Measurements from ENCODE around the gene TXLNB.
"Not testable (repeated sequence)": the region's sequence is repeated elsewhere in the genome, so short reads cannot be mapped to it uniquely, and the experiment has no call there.

Gene TXLNB

GRCh38 chr6:139294090-139294489 lies 2.3 kb upstream of the TXLNB start:
- Histone ChIP-seq H3K4me1 (ENCODE audit: low read length) (peaks cover 70% of the 10 kb centered on the region), H3K4me2 (ENCODE audit: low read length) (peak overlapping the region; percentile 45), H3K27ac (ENCODE audit: low read length) (peak overlapping the region; percentile 97)

DNA sequence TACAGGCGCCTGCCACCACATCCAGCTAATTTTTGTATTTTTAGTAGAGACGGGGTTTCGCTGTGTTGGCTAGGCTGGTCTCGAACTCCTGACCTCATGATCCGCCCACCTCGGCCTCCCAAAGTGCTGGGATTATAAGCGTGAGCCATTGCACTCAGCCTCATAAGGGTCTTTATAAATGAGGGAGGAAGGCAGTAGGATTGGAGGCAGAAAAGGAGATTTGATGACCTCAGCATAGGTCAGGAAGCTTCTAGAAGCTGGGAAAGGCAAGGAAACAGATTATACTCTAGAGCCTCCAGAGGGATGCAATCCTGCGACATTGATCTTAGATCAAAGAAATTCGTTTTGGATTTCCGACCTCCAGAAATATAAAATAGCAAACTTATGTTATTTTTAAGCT lies 1.4 kb upstream of the TXLNB start:
- Histone ChIP-seq H3K4me1 (ENCODE audit: low read length) (peaks cover 72% of the 10 kb centered on the region), H3K27ac (ENCODE audit: low read length) (peak overlapping the region; percentile 97)
- H3K79me2 ChIP-seq (ENCODE audit: low read length); H3K4me3 ChIP-seq (ENCODE audit: low read length); H3K9me3 ChIP-seq (ENCODE audit: insufficient read depth, low read length); H3K27me3 ChIP-seq (ENCODE audit: low read depth, low read length); H2AFZ ChIP-seq (ENCODE audit: low read depth, low read length); H3K4me2 ChIP-seq (ENCODE audit: low read length); H3K9ac ChIP-seq (ENCODE audit: low read length); H4K20me1 ChIP-seq (ENCODE audit: insufficient read depth, low read length); H3K36me3 ChIP-seq (replicated peaks; ENCODE audit: low read depth, low read length): not testable (repeated sequence)

More at GRCh38 chr6:139294090-139294489, 2.3 kb upstream of the TXLNB start:
- no peaks in the 10 kb centered on the region for H3K9me3 ChIP-seq (ENCODE audit: insufficient read depth, low read length)
- no peaks in the 10 kb centered on the region for H3K79me2 ChIP-seq (ENCODE audit: low read length)
- H4K20me1 ChIP-seq (ENCODE audit: insufficient read depth, low read length), result no peaks in the 10 kb centered on the region
- peaks cover 4% of the 10 kb centered on the region for H3K36me3 ChIP-seq (replicated peaks; ENCODE audit: low read depth, low read length)
- no peaks in the 10 kb centered on the region for H3K27me3 ChIP-seq (ENCODE audit: low read depth, low read length)
- no peak overlapping the region for H2AFZ ChIP-seq (ENCODE audit: low read depth, low read length)
- no peak for TF ChIP-seq EZH2phosphoT487 (IDR thresholded peaks at IDR 0.05; ENCODE audit: low read depth)
- TF ChIP-seq, protein P1, sequence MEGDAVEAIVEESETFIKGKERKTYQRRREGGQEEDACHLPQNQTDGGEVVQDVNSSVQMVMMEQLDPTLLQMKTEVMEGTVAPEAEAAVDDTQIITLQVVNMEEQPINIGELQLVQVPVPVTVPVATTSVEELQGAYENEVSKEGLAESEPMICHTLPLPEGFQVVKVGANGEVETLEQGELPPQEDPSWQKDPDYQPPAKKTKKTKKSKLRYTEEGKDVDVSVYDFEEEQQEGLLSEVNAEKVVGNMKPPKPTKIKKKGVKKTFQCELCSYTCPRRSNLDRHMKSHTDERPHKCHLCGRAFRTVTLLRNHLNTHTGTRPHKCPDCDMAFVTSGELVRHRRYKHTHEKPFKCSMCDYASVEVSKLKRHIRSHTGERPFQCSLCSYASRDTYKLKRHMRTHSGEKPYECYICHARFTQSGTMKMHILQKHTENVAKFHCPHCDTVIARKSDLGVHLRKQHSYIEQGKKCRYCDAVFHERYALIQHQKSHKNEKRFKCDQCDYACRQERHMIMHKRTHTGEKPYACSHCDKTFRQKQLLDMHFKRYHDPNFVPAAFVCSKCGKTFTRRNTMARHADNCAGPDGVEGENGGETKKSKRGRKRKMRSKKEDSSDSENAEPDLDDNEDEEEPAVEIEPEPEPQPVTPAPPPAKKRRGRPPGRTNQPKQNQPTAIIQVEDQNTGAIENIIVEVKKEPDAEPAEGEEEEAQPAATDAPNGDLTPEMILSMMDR (IDR thresholded peaks at IDR 0.05; ENCODE audit: low read depth, low read length), result no peak
- H3K4me3 ChIP-seq (ENCODE audit: low read length), result 0 out of 2 replicates have a peak overlapping the region, but pooled peaks have one; percentile 21
- peak overlapping the region; percentile 43 for H3K9ac ChIP-seq (ENCODE audit: low read length)

DNA sequence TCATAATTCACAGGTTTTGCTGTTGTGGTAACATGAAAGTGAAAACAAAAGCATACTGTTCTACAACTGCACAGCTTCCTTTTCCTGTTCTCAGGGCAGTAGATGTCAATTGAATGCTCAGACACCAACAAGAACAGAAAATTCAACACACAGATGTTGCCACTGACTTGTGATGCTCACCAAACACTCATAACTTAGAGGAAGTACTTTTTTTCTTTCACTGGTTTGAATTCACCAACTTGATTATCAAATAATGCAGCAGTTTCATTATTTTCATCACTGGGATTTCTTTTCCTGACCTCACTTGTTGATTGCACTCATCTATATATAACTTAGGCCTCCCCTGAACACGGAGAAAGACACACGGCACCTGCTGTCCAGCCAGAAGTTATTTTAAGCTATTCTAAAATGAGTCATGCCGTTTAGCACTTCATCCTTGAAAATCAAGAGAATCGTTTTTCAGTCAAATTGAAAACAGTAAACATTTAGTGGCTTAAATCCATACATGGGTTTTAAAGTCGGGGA lies 949 bp downstream of the TXLNB start:
- Histone ChIP-seq H3K9me3 (ENCODE audit: insufficient read depth, low read length) (no peaks in the 10 kb centered on the region), H3K27me3 (ENCODE audit: low read depth, low read length) (no peaks in the 10 kb centered on the region), H2AFZ (ENCODE audit: low read depth, low read length) (no peak overlapping the region), H3K27ac (ENCODE audit: low read length) (peak overlapping the region; percentile 97), H3K36me3 (replicated peaks; ENCODE audit: low read depth, low read length) (peaks cover 10% of the 10 kb centered on the region), H3K9ac (ENCODE audit: low read length) (peak overlapping the region; percentile 72), H4K20me1 (ENCODE audit: insufficient read depth, low read length) (no peaks in the 10 kb centered on the region), H3K4me3 (ENCODE audit: low read length) (peak overlapping the region; percentile 75), H3K4me2 (ENCODE audit: low read length) (peak overlapping the region; percentile 90), H3K79me2 (ENCODE audit: low read length) (no peaks in the 10 kb centered on the region), H3K4me1 (ENCODE audit: low read length) (peaks cover 70% of the 10 kb centered on the region)
- no peak for TF ChIP-seq EZH2phosphoT487 (IDR thresholded peaks at IDR 0.05; ENCODE audit: low read depth)
- TF ChIP-seq, protein P1 (IDR thresholded peaks at IDR 0.05; ENCODE audit: low read depth, low read length), result no peak

- H3K4me1 ChIP-seq (ENCODE audit: low read length), result peaks cover 54% of the 10 kb centered on the region
- no peaks in the 10 kb centered on the region for H3K9me3 ChIP-seq (ENCODE audit: insufficient read depth, low read length)
- H4K20me1 ChIP-seq (ENCODE audit: insufficient read depth, low read length), result no peaks in the 10 kb centered on the region
- H3K27ac ChIP-seq (ENCODE audit: low read length), result no peak overlapping the region
- no peak overlapping the region for H3K4me3 ChIP-seq (ENCODE audit: low read length)
- H3K4me2 ChIP-seq (ENCODE audit: low read length), result no peak overlapping the region
- TF ChIP-seq, protein P1 (IDR thresholded peaks at IDR 0.05; ENCODE audit: low read depth, low read length), result no peak
- TF ChIP-seq EZH2phosphoT487 (IDR thresholded peaks at IDR 0.05; ENCODE audit: low read depth), result no peak
- H3K27me3 ChIP-seq (ENCODE audit: low read depth, low read length), result no peaks in the 10 kb centered on the region
- H3K36me3 ChIP-seq (replicated peaks; ENCODE audit: low read depth, low read length), result peaks cover 9% of the 10 kb centered on the region
- no peak overlapping the region for H3K9ac ChIP-seq (ENCODE audit: low read length)
- H3K79me2 ChIP-seq (ENCODE audit: low read length), result no peaks in the 10 kb centered on the region
- no peak overlapping the region for H2AFZ ChIP-seq (ENCODE audit: low read depth, low read length)
Observed at GRCh38 chr6:139289233-139289632, 2.6 kb downstream of the TXLNB start.
